ENCODE measurements around the gene MRPL10.
"Not testable (repeated sequence)": the region's sequence is repeated elsewhere in the genome, so short reads cannot be mapped to it uniquely, and the experiment has no call there.

MRPL10 gene

DNA sequence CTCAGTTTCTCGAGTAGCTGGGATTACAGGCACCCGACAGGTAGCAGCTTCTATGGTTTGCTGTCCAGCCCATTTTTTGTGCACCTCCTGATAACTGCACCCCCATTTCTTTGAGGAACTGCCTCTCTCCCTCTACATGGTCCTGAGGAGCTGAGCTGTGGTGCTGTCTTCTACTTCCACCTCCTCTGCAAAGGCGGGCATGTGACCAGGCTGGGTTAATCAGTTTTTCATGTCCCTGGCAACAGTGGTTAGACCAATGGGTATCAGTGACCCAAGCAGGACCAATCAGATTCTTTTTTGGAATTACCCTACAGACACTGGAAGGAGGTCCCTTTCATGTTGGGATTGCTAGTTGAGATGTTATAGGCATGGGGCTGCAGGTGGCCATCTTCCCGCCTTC, 57.0 kb downstream of the MRPL10 start:
- TF ChIP-seq, protein P1, sequence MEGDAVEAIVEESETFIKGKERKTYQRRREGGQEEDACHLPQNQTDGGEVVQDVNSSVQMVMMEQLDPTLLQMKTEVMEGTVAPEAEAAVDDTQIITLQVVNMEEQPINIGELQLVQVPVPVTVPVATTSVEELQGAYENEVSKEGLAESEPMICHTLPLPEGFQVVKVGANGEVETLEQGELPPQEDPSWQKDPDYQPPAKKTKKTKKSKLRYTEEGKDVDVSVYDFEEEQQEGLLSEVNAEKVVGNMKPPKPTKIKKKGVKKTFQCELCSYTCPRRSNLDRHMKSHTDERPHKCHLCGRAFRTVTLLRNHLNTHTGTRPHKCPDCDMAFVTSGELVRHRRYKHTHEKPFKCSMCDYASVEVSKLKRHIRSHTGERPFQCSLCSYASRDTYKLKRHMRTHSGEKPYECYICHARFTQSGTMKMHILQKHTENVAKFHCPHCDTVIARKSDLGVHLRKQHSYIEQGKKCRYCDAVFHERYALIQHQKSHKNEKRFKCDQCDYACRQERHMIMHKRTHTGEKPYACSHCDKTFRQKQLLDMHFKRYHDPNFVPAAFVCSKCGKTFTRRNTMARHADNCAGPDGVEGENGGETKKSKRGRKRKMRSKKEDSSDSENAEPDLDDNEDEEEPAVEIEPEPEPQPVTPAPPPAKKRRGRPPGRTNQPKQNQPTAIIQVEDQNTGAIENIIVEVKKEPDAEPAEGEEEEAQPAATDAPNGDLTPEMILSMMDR (IDR thresholded peaks at IDR 0.05; ENCODE audit: borderline replicate concordance, extremely low read depth, low read length, poor library complexity, severe bottlenecking), result no peak
- no peak for TF ChIP-seq EZH2 (IDR thresholded peaks at IDR 0.05; ENCODE audit: borderline replicate concordance, low read depth, low read length, severe bottlenecking)
- ATAC-seq (ENCODE audit: insufficient read depth, low read depth), result no peak

DNA sequence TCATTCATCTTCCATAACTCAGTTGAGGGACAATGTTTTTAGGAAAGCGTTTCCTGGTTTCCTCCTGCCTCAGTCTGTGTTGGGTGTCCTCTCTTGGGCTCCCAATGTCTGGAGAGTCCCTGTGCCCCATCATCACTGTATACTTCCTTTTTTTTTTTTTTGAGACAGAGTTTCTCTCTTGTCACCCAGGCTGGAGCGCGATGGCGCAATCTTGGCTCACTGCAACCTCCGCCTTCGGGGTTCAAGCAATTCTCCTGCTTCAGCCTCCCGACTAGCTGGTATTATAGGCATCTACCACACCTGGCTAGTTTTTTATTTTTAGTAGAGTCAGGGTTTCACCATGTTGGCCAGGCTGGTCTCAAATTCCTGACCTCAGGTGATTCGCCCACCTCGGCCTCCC, 57.7 kb downstream of the MRPL10 start:
- not testable (repeated sequence) for H3K4me3 ChIP-seq (ENCODE audit: low read depth in 1 of 2, low read length in 2 of 2); H3K9ac ChIP-seq (ENCODE audit: low read depth, low read length); H4K20me1 ChIP-seq (ENCODE audit: insufficient read depth, low read length); H3K27me3 ChIP-seq (ENCODE audit: insufficient read depth, low read length, poor library complexity); H3K27ac ChIP-seq (ENCODE audit: low read length); H3K9me3 ChIP-seq (ENCODE audit: insufficient read depth, low read length, severe bottlenecking); DNase-seq; H3K4me2 ChIP-seq (ENCODE audit: insufficient read depth, low read length); H3K79me2 ChIP-seq (ENCODE audit: insufficient read depth, low read length); H3K36me3 ChIP-seq (ENCODE audit: insufficient read depth, low read length); ATAC-seq (ENCODE audit: insufficient read depth, low read depth); H3K4me1 ChIP-seq (ENCODE audit: insufficient read depth, low read length); H2AFZ ChIP-seq (ENCODE audit: low read depth, low read length)

More for the DNA sequence above, 57.0 kb downstream of the MRPL10 start:
- Histone ChIP-seq H3K27me3 (ENCODE audit: insufficient read depth, low read length, poor library complexity) (no peaks in the 10 kb centered on the region), H3K9ac (ENCODE audit: low read depth, low read length) (no peak overlapping the region), H3K4me3 (ENCODE audit: low read depth in 1 of 2, low read length in 2 of 2) (no peak overlapping the region), H3K9me3 (ENCODE audit: insufficient read depth, low read length, severe bottlenecking) (peaks cover 2% of the 10 kb centered on the region), H3K4me2 (ENCODE audit: insufficient read depth, low read length) (no peak overlapping the region), H4K20me1 (ENCODE audit: insufficient read depth, low read length) (no peaks in the 10 kb centered on the region), H3K4me1 (ENCODE audit: insufficient read depth, low read length) (no peaks in the 10 kb centered on the region), H2AFZ (ENCODE audit: low read depth, low read length) (no peak overlapping the region), H3K79me2 (ENCODE audit: insufficient read depth, low read length) (no peaks in the 10 kb centered on the region), H3K36me3 (ENCODE audit: insufficient read depth, low read length) (no peaks in the 10 kb centered on the region), H3K27ac (ENCODE audit: low read length) (no peak overlapping the region)
- no peak for DNase-seq

All from DND-41 (cell line).